NCI-H345 treated with DMSO at 0.1 percent for 48 hours (cell line): Measurements from ENCODE around the gene DRC7.

ENCODE experiments used
- DNase-seq: peaks from one replicate; lab custom pipeline; 2025; ENCODE audit not compliant: unreplicated experiment; lab: John Stamatoyannopoulos, UW

DRC7 gene

GRCh38 chr16:57694725-57695679 is at the start of gene DRC7:
Gene DRC7 (plus strand): TSS chr16:57694806. CDS start chr16:57697950, 3,144 bp downstream.
- DNase-seq, result peak; percentile 38

- DNase-seq, result no peak
Observed at GRCh38 chr16:57645169-57645568, 49.4 kb upstream of the DRC7 start.

- DNase-seq, result no peak
Observed at GRCh38 chr16:57645691-57646387, 48.8 kb upstream of the DRC7 start.

- no peak for DNase-seq
Observed at GRCh38 chr16:57646388-57647039, 48.1 kb upstream of the DRC7 start.

GRCh38 chr16:57647136-57647875 is 47.3 kb upstream of the DRC7 start:
- DNase-seq, result no peak

GRCh38 chr16:57648125-57648524 is 46.5 kb upstream of the DRC7 start:
- no peak for DNase-seq

DNA sequence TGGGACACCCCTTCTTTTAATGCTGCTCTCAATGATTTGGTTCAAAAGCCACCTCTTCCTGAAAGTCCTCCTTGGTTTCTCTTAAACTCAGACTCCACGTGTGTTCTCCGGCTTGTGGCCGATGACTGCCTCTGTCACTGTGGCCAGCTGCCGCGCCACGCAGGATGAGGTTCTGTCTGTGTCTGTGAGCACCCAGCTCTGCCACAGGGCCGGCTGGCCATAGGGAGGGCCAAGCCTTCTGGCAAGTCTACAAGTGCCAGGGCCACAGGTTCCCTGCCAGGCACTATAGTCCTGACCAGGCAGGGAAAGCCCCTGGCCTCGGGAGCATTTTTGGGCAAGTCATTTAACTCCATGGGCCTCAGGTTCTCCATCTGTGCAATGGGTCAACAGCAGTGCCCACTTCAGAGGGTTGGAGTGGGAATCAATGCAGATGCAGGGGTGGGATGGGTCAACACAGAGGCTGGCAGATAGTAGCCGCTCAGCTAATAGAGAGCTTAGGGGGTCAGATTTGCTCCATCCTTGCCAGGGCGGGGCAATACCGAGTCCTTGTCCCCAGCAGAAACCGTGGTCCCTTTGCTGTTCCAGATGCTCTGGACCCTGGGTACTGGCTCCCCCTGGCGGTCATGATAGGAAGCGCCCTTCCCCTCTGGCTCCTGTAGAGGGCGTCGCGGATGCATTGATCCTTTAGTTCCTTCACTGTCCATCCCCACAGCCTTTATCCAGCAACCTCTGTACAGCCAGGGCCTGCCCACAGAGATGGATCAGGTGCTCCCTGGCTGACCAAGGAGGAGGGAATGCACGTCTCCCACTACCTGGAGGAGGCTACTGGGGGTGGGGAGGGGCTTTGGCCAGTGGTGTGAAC is 45.8 kb upstream of the DRC7 start:
- peak; percentile 54 for DNase-seq

DNA sequence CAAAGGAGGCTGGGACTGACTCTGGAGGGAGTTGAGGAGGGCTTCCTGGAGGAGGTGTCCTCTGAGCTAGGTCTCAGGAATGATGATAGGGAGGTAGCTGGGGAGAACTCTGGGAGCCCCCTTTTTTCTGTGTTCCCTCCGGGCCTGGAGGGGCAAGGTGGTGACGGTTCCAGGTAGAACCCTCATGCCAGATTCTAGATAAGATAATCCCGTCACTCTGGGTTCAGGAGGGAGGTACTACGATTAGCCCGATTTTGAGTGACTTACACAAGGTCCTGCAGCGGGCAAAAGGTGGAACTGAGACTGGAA is 45.2 kb upstream of the DRC7 start:
- no peak for DNase-seq

DNA sequence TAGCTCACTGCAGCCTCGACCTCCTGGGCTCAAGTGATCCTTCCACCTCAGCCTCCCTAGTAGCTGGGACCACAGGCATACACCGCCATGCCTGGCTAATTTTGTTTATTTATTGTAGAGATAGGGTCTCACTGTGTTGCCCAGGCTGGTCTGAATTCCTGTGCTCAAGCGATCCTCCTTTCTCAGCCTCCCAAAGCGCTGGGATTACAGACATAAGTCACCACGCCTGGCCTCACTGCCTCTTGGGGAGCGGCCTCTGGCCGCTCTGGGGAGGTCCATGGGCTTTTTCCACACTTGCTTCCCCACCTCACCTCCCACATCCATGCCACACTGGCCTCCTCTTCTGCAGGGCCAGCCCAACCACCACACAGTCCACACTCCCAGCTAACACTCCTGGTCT is 44.8 kb upstream of the DRC7 start:
- no peak for DNase-seq

DNA sequence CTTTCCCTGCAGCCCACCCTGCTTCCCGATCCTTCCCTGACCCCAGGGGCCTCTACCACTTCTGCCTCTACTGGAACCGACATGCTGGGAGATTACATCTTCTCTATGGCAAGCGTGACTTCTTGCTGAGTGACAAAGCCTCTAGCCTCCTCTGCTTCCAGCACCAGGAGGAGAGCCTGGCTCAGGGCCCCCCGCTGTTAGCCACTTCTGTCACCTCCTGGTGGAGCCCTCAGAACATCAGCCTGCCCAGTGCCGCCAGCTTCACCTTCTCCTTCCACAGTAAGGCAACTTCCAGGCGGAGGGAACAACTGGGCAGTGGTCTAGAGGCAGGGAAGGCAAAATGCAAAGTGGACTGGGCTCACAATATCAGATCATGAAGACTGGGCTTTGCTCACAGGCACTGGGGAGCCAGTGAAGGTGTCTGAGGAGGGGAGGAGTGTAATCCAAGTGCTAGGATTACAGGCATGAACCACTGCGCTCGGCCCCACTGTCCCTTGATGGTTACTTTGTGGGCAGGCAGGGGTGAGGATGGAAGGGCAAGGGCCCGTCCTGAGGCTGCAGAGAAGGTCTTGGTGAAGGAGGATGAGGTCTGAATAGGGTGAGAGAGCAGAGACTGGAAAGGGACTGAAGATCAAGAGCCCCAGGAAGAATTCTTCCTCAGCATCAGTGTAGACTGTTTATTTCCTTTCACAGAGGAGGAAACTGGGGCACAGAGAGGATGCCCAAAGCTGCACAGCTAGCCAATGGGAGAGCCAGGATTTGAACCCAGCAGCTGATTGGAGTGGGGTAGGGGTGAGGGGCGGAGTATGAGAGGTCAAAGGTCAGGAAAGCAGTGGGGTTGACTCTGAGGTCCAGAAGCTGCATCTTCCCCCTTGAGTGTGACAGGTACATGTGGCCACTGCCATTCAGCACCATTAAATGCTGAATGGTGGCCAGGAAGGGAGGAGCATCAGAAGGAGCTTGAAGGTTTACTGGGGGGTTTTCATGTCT is 43.0 kb upstream of the DRC7 start:
- DNase-seq, result no peak

GRCh38 chr16:57652695-57653471 is 41.7 kb upstream of the DRC7 start:
- DNase-seq, result no peak

DNA sequence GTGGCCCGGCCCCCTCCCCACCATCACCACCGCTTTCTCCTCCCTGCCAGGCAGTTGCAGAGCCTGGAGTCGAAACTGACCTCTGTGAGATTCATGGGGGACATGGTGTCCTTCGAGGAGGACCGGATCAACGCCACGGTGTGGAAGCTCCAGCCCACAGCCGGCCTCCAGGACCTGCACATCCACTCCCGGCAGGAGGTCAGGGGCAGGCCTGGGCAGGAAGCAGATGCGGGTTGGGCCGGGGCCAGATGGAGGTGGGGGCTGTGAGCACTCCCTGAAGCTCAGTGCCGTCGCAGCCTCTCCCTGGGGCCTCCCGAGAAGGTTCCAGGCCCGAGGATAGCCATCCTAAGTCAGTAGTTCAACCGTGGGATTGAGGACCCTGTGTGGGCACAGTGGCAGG is 40.7 kb upstream of the DRC7 start:
- DNase-seq, result peak; percentile 8

GRCh38 chr16:57656342-57656955 is 38.2 kb upstream of the DRC7 start:
- no peak for DNase-seq

GRCh38 chr16:57657228-57657627 is 37.4 kb upstream of the DRC7 start:
- DNase-seq, result no peak

- DNase-seq, result no peak
Observed at GRCh38 chr16:57658130-57658877, 36.3 kb upstream of the DRC7 start.

- no peak for DNase-seq
Observed at GRCh38 chr16:57658878-57659674, 35.5 kb upstream of the DRC7 start.
